Heart right ventricle (tissue), 16 donors: Measurements from ENCODE around the gene PPP3R1. TPM values are rescaled to one million over a fixed set of nuclear protein-coding genes. Genes with fewer than 3 reads are reported as not detected.

Experiments
- ATAC-seq, 8 donors: fragments of 200-7000 bp; cut with Tn5 transposase; one replicate each; pipeline ENCODE4 v1.9.1; 2020; ENCODE audit warnings: mild to moderate bottlenecking in 8 of 8, moderate library complexity in 8 of 8, moderate number of reproducible peaks in 1 of 8
- DNase-seq, 2 donors: peaks; one replicate each; pipeline ENCODE4 v3.0.0-alpha.2; 2020
- H3K27ac ChIP-seq, 10 donors: fragments of 200-600 bp; sonication (generic) in 2 of 10; one replicate each; pipeline versions ENCODE4 v1.5.0 to v1.8.0; 2020 to 2022; ENCODE audit warnings: mild to moderate bottlenecking in 3 of 10
- H3K27me3 ChIP-seq, 7 donors: fragments of 200-600 bp; one replicate each; pipeline ENCODE4 v1.8.0; 2021 to 2022; ENCODE audit warnings: mild to moderate bottlenecking in 2 of 7
- H3K36me3 ChIP-seq, 9 donors: fragments of 200-600 bp; sonication (generic) in 1 of 9; one replicate each; pipeline versions ENCODE4 v1.5.0 to v1.8.0; 2020 to 2022; ENCODE audit warnings: mild to moderate bottlenecking in 2 of 9
- H3K4me1 ChIP-seq, 9 donors: fragments of 200-600 bp; sonication (generic) in 1 of 9; one replicate each; pipeline versions ENCODE4 v1.5.0 to v1.8.0; 2020 to 2022; ENCODE audit warnings: mild to moderate bottlenecking in 4 of 9
- H3K4me3 ChIP-seq, 10 donors: fragments of 200-600 bp; sonication (generic) in 2 of 10; one replicate each; pipeline versions ENCODE4 v1.5.0 to v1.8.0; 2020 to 2022; ENCODE audit warnings: mild to moderate bottlenecking in 7 of 10, moderate library complexity in 2 of 10
- H3K9me3 ChIP-seq, 11 donors: fragments of 200-600 bp in 10 of 11; sonication (generic) in 2 of 11; one replicate each; pipeline versions ENCODE4 v1.5.0 to v1.8.0; 2013 to 2022; ENCODE audit warnings: mild to moderate bottlenecking in 2 of 11, control low read depth in 1 of 11, moderate library complexity in 1 of 11
- CTCF ChIP-seq, 9 donors: fragments of 200-600 bp; sonication (generic) in 2 of 9; IDR thresholded peaks; one replicate each; pipeline versions ENCODE4 v1.5.0 to v1.8.0; 2021 to 2022; ENCODE audit warnings: antibody characterized with exemption in 9 of 9, mild to moderate bottlenecking in 5 of 9, moderate library complexity in 1 of 9
- WGBS, 2 donors: extraction: QIAGEN DNeasy Blood & Tissue Kit; methylation state at CpG; one replicate each; pipeline ENCODE4 v1.1.7; 2013; ENCODE audit warnings: inconsistent platforms in 1 of 2; 5-methylcytosine and 5-hydroxymethylcytosine counted together
- intact Hi-C, 10 donors: fragments of 100-400 bp; cut with DNase I; formaldehyde crosslinking; loops; one replicate each; pipeline versions ENCODE4 v1.11.1 to v1.14.2; 2022
- long read RNA-seq, 3 donors: library from polyadenylated mRNA; unstranded; transcript quantifications; one replicate each; pipeline ENCODE4 v2.0.0, GENCODE V29; 2020 to 2021
- polyA plus RNA-seq, 2 donors: library from polyadenylated mRNA; stranded (reverse); fragments of 200-250 nt; gene quantifications; one replicate each; pipeline ENCODE4 v1.2.3, GENCODE V29; 2013
- total RNA-seq, 10 donors: library from RNA; stranded (reverse); fragmentation: NEBNext Ultra II Directional in 3 of 10; extraction: Animal tissue kit (Norgen Biotek cat#: 25700) in 3 of 10; gene quantifications; one replicate each; pipeline versions ENCODE4 v1.2.1 to v1.2.4, GENCODE V29; 2021 to 2023
- donor health status: Arrhythmogenic right ventricular cardiomyopathy.
- donor health status: ischemic (EF 13 %, LVEDD 7.1; RV severe dilation, severe dysfunction).
- donor health status: healthy with polysubstance abuse.
- donor health status: DM: no; HTN: yes; CAD: no.
- donor health status: DM: no; HTN: no; CAD: no.
- donor health status: ischemic (EF 25% LVEDD 6.9; RV normal size, moderate dysfunction).
- donor health status: ischemic (EF 25% LVEDD 5.7; RV mildly dilated, moderate dysfunction).
- donor health status: healthy.
- donor health status: DM: yes; HTN: yes; CAD: no.
- donor health status: Ischemic cardiomyopathy.
- donor health status: ischemic (EF 35%, LVEDD 5.7; RV mildly dilated, moderate dysfunction).
- donor health status: nonischemic (EF 11% LVEDD 7.7; RV severe dilation, severe dysfunction).
- donor health status: DM: yes; HTN: yes; CAD: no.
- donor health status: PGD.
- donor health status: ischemic (EF 29% LVEDD 5.4; RV normal size, mild dysfunction).
- donor health status: nonischemic (EF 23%, LVEDD 6.1; RV moderate dilation, normal function).

The PPP3R1 gene
- 10 to 100 TPM; 32.5 to 46.1 (median 39.3) TPM for total RNA-seq
- 10 to 100 TPM in 1 of 2 donors, 1 to 10 TPM in 1; 8.4 to 13.3 TPM for polyA plus RNA-seq
- long read RNA-seq, donor 1, partial matches to known transcripts = 1 of 5 reads
- long read RNA-seq, donor 1, other reads (novel, unspliced or antisense) = 1 of 5 reads
- long read RNA-seq, donor 2, partial matches to known transcripts = 0 of 1 reads
- long read RNA-seq, donor 2, other reads (novel, unspliced or antisense) = 1 of 1 reads
- long read RNA-seq, donor 3, partial matches to known transcripts = 0 of 1 reads
- long read RNA-seq, donor 3, other reads (novel, unspliced or antisense) = 0 of 1 reads

- ATAC-seq (peak; percentile 96 to 99 (median 97)), DNase-seq (peak; percentile 96 to 97)
- no peak for TF ChIP-seq CTCF (IDR thresholded peaks at IDR 0.05)
- intact Hi-C loops = loop anchor here in 7 of 10 donors (1.0 to 10.0 kb wide), 10 partner anchors 35 to 192 kb away; partner anchors contain the start of genes PNO1 (in 6 of the 7) and CNRIP1 (in 2 of the 7)
- peaks cover 6 to 61% (median 47%) of the 10 kb centered on the region in 9 donors for H3K4me1 ChIP-seq
- no peaks in the 10 kb centered on the region for H3K9me3 ChIP-seq
- 0 to 1% methylated on average over 49 to 79 of the region's 79 CpGs for WGBS, 2 donors
- H3K27ac ChIP-seq = peak within 1 kb of the TSS; percentile 85 to 99 (median 93)
- no peaks in the 10 kb centered on the region for H3K36me3 ChIP-seq
- H3K4me3 ChIP-seq = peak within 1 kb of the TSS; percentile 60 to 83 (median 76)
- H3K27me3 ChIP-seq = no peaks in the 10 kb centered on the region
Measured at GRCh38 chr2:68252400-68253218, at the start of gene PPP3R1. Gene PPP3R1 (minus strand): TSS chr2:68252532. CDS start chr2:68252127, 405 bp downstream.

GRCh38 chr2:68295516-68295915, 43.2 kb upstream of the PPP3R1 start:
- intact Hi-C loops = no loop called here

GRCh38 chr2:68294913-68295312, 42.6 kb upstream of the PPP3R1 start:
- peaks cover 0 to 21% (median 0%) of the 10 kb centered on the region in 9 donors for H3K4me1 ChIP-seq
- H3K27me3 ChIP-seq = no peaks in the 10 kb centered on the region
- DNase-seq (no peak), ATAC-seq (no peak)
- TF ChIP-seq CTCF (IDR thresholded peaks at IDR 0.05) = no peak
- peaks cover 0 to 13% (median 0%) of the 10 kb centered on the region in 9 donors for H3K36me3 ChIP-seq
- no peak overlapping the region for H3K27ac ChIP-seq
- no peak overlapping the region for H3K4me3 ChIP-seq
- WGBS, 2 donors = 15 to 25% methylated on average over 2 of the region's 2 CpGs
- no peaks in the 10 kb centered on the region for H3K9me3 ChIP-seq
- intact Hi-C loops = loop anchor here in 1 of 10 donors (5.0 kb wide), 1 partner anchor 43 kb away; the partner anchor contains the start of gene PPP3R1

More at GRCh38 chr2:68295516-68295915, 43.2 kb upstream of the PPP3R1 start:
- H3K9me3 ChIP-seq = no peaks in the 10 kb centered on the region
- ATAC-seq = peak in 1 of 8 donors; percentile 39
- H3K4me1 ChIP-seq = peaks cover 0 to 16% (median 0%) of the 10 kb centered on the region in 9 donors
- no peak for DNase-seq
- no peak overlapping the region for H3K27ac ChIP-seq
- no peaks in the 10 kb centered on the region for H3K27me3 ChIP-seq
- peaks cover 0 to 13% (median 0%) of the 10 kb centered on the region in 9 donors for H3K36me3 ChIP-seq
- no peak overlapping the region for H3K4me3 ChIP-seq
- TF ChIP-seq CTCF (IDR thresholded peaks at IDR 0.05) = no peak

GRCh38 chr2:68294187-68294586, 41.9 kb upstream of the PPP3R1 start:
- TF ChIP-seq CTCF (IDR thresholded peaks at IDR 0.05) = no peak
- no peak for DNase-seq
- no peaks in the 10 kb centered on the region for H3K27me3 ChIP-seq
- H3K4me3 ChIP-seq = no peak overlapping the region
- H3K27ac ChIP-seq = no peak overlapping the region
- no peaks in the 10 kb centered on the region for H3K9me3 ChIP-seq
- H3K36me3 ChIP-seq = peaks cover 0 to 13% (median 0%) of the 10 kb centered on the region in 9 donors
- peaks cover 0 to 21% (median 0%) of the 10 kb centered on the region in 9 donors for H3K4me1 ChIP-seq
- ATAC-seq = no peak
- WGBS, 2 donors = 94% methylated on average over 3 of the region's 3 CpGs
- intact Hi-C loops = loop anchor here in 1 of 10 donors (5.0 kb wide), 1 partner anchor 42 kb away; the partner anchor contains the start of gene PPP3R1
